GM19397 (cell line): Measurements from ENCODE around the gene FGFR1OP2.
"Not testable (repeated sequence)": the region's sequence is repeated elsewhere in the genome, so short reads cannot be mapped to it uniquely, and the experiment has no call there.

Experiments used
- ATAC-seq: cut with Tn5 transposase; IDR thresholded peaks from one replicate; pipeline ENCODE4 v1.9.1; 2021; ENCODE audit warnings: mild to moderate bottlenecking, moderate library complexity; ENCODE audit not compliant: unreplicated experiment

The FGFR1OP2 gene

GRCh38 chr12:26940516-26941214 lies 2.4 kb downstream of the FGFR1OP2 start:
- no peak for ATAC-seq

GRCh38 chr12:26941215-26941594 lies 2.9 kb downstream of the FGFR1OP2 start:
- no peak for ATAC-seq

- ATAC-seq: no peak
Observed at GRCh38 chr12:26948309-26948708, 10.0 kb downstream of the FGFR1OP2 start.

- no peak for ATAC-seq
Observed at GRCh38 chr12:26953447-26953846, 15.2 kb downstream of the FGFR1OP2 start.

GRCh38 chr12:26954027-26954426 lies 15.8 kb downstream of the FGFR1OP2 start:
- ATAC-seq: no peak

- not testable (repeated sequence) for ATAC-seq
Observed at GRCh38 chr12:26961391-26961790, 23.1 kb downstream of the FGFR1OP2 start.

- no peak for ATAC-seq
Observed at GRCh38 chr12:26961803-26962202, 23.5 kb downstream of the FGFR1OP2 start.

- no peak for ATAC-seq
Observed at GRCh38 chr12:26963413-26963812, 25.1 kb downstream of the FGFR1OP2 start.

- ATAC-seq: no peak
Observed at GRCh38 chr12:26966842-26967241, 28.6 kb downstream of the FGFR1OP2 start.

GRCh38 chr12:26970136-26970535 lies 31.9 kb downstream of the FGFR1OP2 start:
- no peak for ATAC-seq

- ATAC-seq: peak; percentile 82
Observed at GRCh38 chr12:26971963-26972362, 33.7 kb downstream of the FGFR1OP2 start.

- no peak for ATAC-seq
Observed at GRCh38 chr12:26976687-26977086, 38.4 kb downstream of the FGFR1OP2 start.

- no peak for ATAC-seq
Observed at GRCh38 chr12:26978801-26979200, 40.5 kb downstream of the FGFR1OP2 start.

- no peak for ATAC-seq
Observed at GRCh38 chr12:26979733-26980132, 41.5 kb downstream of the FGFR1OP2 start.

- no peak for ATAC-seq
Observed at GRCh38 chr12:26982866-26983265, 44.6 kb downstream of the FGFR1OP2 start.

- no peak for ATAC-seq
Observed at GRCh38 chr12:26987634-26988424, 49.6 kb downstream of the FGFR1OP2 start.

GRCh38 chr12:26988703-26989102 lies 50.4 kb downstream of the FGFR1OP2 start:
- no peak for ATAC-seq

- ATAC-seq: no peak
Observed at GRCh38 chr12:26989873-26990272, 51.6 kb downstream of the FGFR1OP2 start.

- no peak for ATAC-seq
Observed at GRCh38 chr12:26991826-26992225, 53.6 kb downstream of the FGFR1OP2 start.

- no peak for ATAC-seq
Observed at GRCh38 chr12:26994109-26994508, 55.8 kb downstream of the FGFR1OP2 start.

- ATAC-seq: no peak
Observed at GRCh38 chr12:26995706-26996105, 57.4 kb downstream of the FGFR1OP2 start.

- no peak for ATAC-seq
Observed at GRCh38 chr12:26997003-26997402, 58.7 kb downstream of the FGFR1OP2 start.
